H1 (cell line): ENCODE data around the gene SHMT2. TPM values are rescaled to one million over a fixed set of nuclear protein-coding genes. Genes with fewer than 3 reads are reported as not detected.

Experiments
- CTCF ChIA-PET: fragments of 300-600 bp; sonication (Branson Sonifier 250); formaldehyde crosslinking; loops from one replicate; lab custom pipeline; 2021; ENCODE audit not compliant: partially characterized antibody; lab: Charles Lee
- POLR2A ChIA-PET: fragments of 300-600 bp; sonication (Branson Sonifier 250); formaldehyde crosslinking; loops from one replicate; lab custom pipeline; 2021; ENCODE audit warnings: inconsistent platforms; ENCODE audit not compliant: partially characterized antibody; lab: Charles Lee
- DNase-seq, 2 experiments: peaks; one replicate each; pipeline versions ENCODE4 v3.0.0 to v3.0.0-alpha.2; 2010 to 2022; ENCODE audit warnings: low spot score in 2 of 2, low read depth in 1 of 2, mixed read lengths in 1 of 2
- FAIRE-seq: peaks from 2 replicates; lab custom pipeline; 2011; peaks lifted over from hg19 to GRCh38; lab: Jason Lieb, UNC
- H2AFZ ChIP-seq: 2 replicates; pipeline ENCODE4 v1.8.1; 2012; ENCODE audit warnings: low read length, inconsistent platforms
- H2AK5ac ChIP-seq: 2 replicates; pipeline ENCODE4 v1.6.1; 2013; ENCODE audit warnings: low read depth, low read length
- H2BK120ac ChIP-seq: replicated peaks from 2 replicates; pipeline ENCODE3; 2013; ENCODE audit warnings: low read depth, low read length, inconsistent platforms
- H2BK12ac ChIP-seq: 2 replicates; pipeline ENCODE4 v1.6.1; 2013; ENCODE audit warnings: low read depth, low read length
- H2BK15ac ChIP-seq: 2 replicates; pipeline ENCODE4 v1.6.1; 2013; ENCODE audit warnings: low read length
- H2BK20ac ChIP-seq: 2 replicates; pipeline ENCODE4 v1.6.1; 2013; ENCODE audit warnings: low read length
- H2BK5ac ChIP-seq: 2 replicates; pipeline ENCODE4 v1.6.1; 2013; ENCODE audit warnings: low read depth, low read length
- H3K14ac ChIP-seq: 2 replicates; pipeline ENCODE4 v1.6.1; 2013; ENCODE audit warnings: inconsistent platforms; ENCODE audit not compliant: insufficient read length
- H3K18ac ChIP-seq: 2 replicates; pipeline ENCODE4 v1.6.1; 2013; ENCODE audit warnings: low read length; ENCODE audit errors: extremely low read depth
- H3K23ac ChIP-seq: 2 replicates; pipeline ENCODE4 v1.6.1; 2013; ENCODE audit warnings: inconsistent platforms; ENCODE audit not compliant: insufficient read length
- H3K23me2 ChIP-seq: 2 replicates; pipeline ENCODE4 v1.6.1; 2013; ENCODE audit warnings: low read depth, low read length
- H3K27ac ChIP-seq: 2 replicates; pipeline ENCODE4 v1.6.1; 2011; ENCODE audit warnings: low read depth, low read length, inconsistent platforms
- H3K27me3 ChIP-seq, 4 experiments: replicated peaks in 1 of 4; 1 replicate in 1 of 4; 2 replicates in 3 of 4; pipeline versions ENCODE4 v1.6.1 to v1.8.1; 2011 to 2013; ENCODE audit warnings: low read length in 3 of 4, mild to moderate bottlenecking in 3 of 4, inconsistent platforms in 2 of 4, mixed read lengths in 2 of 4, moderate library complexity in 1 of 4; ENCODE audit not compliant: control insufficient read depth in 3 of 4, insufficient read depth in 3 of 4; ENCODE audit errors: extremely low read depth in 1 of 4
- H3K36me3 ChIP-seq, 4 experiments: 2 replicates each; pipeline versions ENCODE4 v1.6.1 to v1.8.1; 2011 to 2013; ENCODE audit warnings: mild to moderate bottlenecking in 4 of 4, low read length in 3 of 4, moderate library complexity in 2 of 4, control low read depth in 1 of 4, inconsistent platforms in 1 of 4; ENCODE audit not compliant: insufficient read depth in 4 of 4, control insufficient read depth in 2 of 4
- H3K4ac ChIP-seq: replicated peaks from 2 replicates; pipeline ENCODE3; 2013; ENCODE audit warnings: low read length, low read depth, mixed read lengths, inconsistent platforms; ENCODE audit not compliant: insufficient read length
- H3K4me1 ChIP-seq, 4 experiments: replicated peaks in 1 of 4; 1 replicate in 1 of 4; 2 replicates in 3 of 4; pipeline versions ENCODE4 v1.6.1 to v1.8.1; 2011 to 2013; ENCODE audit warnings: low read length in 3 of 4, inconsistent platforms in 2 of 4, mixed read lengths in 1 of 4; ENCODE audit not compliant: insufficient read depth in 4 of 4, control insufficient read depth in 3 of 4
- H3K4me2 ChIP-seq, 2 experiments: 2 replicates each; pipeline versions ENCODE4 v1.6.1 to v1.8.1; 2011 to 2013; ENCODE audit warnings: low read depth in 2 of 2, low read length in 2 of 2, control low read depth in 1 of 2, inconsistent platforms in 1 of 2, mild to moderate bottlenecking in 1 of 2; ENCODE audit not compliant: insufficient read depth in 1 of 2
- H3K4me3 ChIP-seq, 4 experiments: fragments of 200-600, 300-600 bp in 1 of 4; sonication (generic), shearing (Covaris generic), sonication (Bioruptor Twin) in 1 of 4; 2 replicates each; pipeline versions ENCODE4 v1.5.1 to v1.8.1; 2011 to 2016; ENCODE audit warnings: low read length in 4 of 4, low read depth in 3 of 4, control low read depth in 2 of 4, inconsistent platforms in 2 of 4, mild to moderate bottlenecking in 2 of 4, mixed read lengths in 1 of 4, moderate library complexity in 1 of 4; ENCODE audit not compliant: insufficient read depth in 2 of 4; ENCODE audit errors: extremely low read depth in 1 of 4
- H3K56ac ChIP-seq: replicated peaks from 2 replicates; pipeline ENCODE3; 2013; ENCODE audit warnings: low read depth, mild to moderate bottlenecking, mixed read lengths, low read length, inconsistent platforms; ENCODE audit not compliant: insufficient read length
- H3K79me1 ChIP-seq: 2 replicates; pipeline ENCODE4 v1.6.1; 2013; ENCODE audit warnings: low read depth, low read length, control low read depth
- H3K79me2 ChIP-seq, 2 experiments: 2 replicates each; pipeline versions ENCODE4 v1.6.1 to v1.8.1; 2012 to 2013; ENCODE audit warnings: low read length in 2 of 2, mild to moderate bottlenecking in 2 of 2, inconsistent platforms in 1 of 2; ENCODE audit not compliant: insufficient read depth in 2 of 2, control insufficient read depth in 1 of 2
- H3K9ac ChIP-seq, 4 experiments: replicated peaks in 1 of 4; 1 replicate in 1 of 4; 2 replicates in 3 of 4; pipeline versions ENCODE4 v1.6.1 to v1.8.1; 2011 to 2013; ENCODE audit warnings: low read depth in 3 of 4, low read length in 3 of 4, control low read depth in 2 of 4, mild to moderate bottlenecking in 2 of 4, moderate library complexity in 2 of 4, inconsistent platforms in 1 of 4; ENCODE audit errors: extremely low read depth in 1 of 4
- H3K9me3 ChIP-seq, 2 experiments: 2 replicates each; pipeline versions ENCODE4 v1.6.1 to v1.8.1; 2012 to 2013; ENCODE audit warnings: mild to moderate bottlenecking in 2 of 2, moderate library complexity in 2 of 2, control low read depth in 1 of 2, inconsistent platforms in 1 of 2, low read depth in 1 of 2, low read length in 1 of 2, mixed read lengths in 1 of 2; ENCODE audit not compliant: insufficient read depth in 2 of 2
- H4K20me1 ChIP-seq, 2 experiments: replicated peaks in 1 of 2; 2 replicates each; pipeline versions ENCODE3 to v1.8.1; 2011 to 2013; ENCODE audit warnings: inconsistent platforms in 2 of 2, low read length in 2 of 2, mild to moderate bottlenecking in 1 of 2; ENCODE audit not compliant: insufficient read depth in 2 of 2, control insufficient read depth in 1 of 2
- H4K5ac ChIP-seq: 2 replicates; pipeline ENCODE4 v1.6.1; 2013; ENCODE audit warnings: low read length, low read depth, mixed read lengths, inconsistent platforms; ENCODE audit not compliant: insufficient read length
- H4K8ac ChIP-seq: 2 replicates; pipeline ENCODE4 v1.8.0; 2013; ENCODE audit warnings: mild to moderate bottlenecking, moderate library complexity, low read length, inconsistent platforms; ENCODE audit not compliant: insufficient read depth; ENCODE audit errors: extremely low read depth
- H4K91ac ChIP-seq: replicated peaks from 2 replicates; pipeline ENCODE3; 2013; ENCODE audit warnings: low read length, mixed read lengths, inconsistent platforms; ENCODE audit not compliant: insufficient read length
- BCL11A ChIP-seq, 2 experiments: IDR thresholded peaks; one replicate each; pipeline ENCODE4 v1.6.1; 2011; ENCODE audit warnings: low read depth in 2 of 2, low read length in 2 of 2, mild to moderate bottlenecking in 2 of 2
- POLR2AphosphoS5 ChIP-seq: IDR thresholded peaks from 2 replicates; pipeline ENCODE4 v1.6.1; 2011; ENCODE audit warnings: low read depth, low read length
- WGBS, 2 experiments: shearing (Covaris generic) in 1 of 2; methylation state at CpG; one replicate each; pipeline versions ENCODE4 v1.1.6 to v1.1.7; 2013 to 2015; ENCODE audit warnings: low lambda C conversion rate in 2 of 2, mixed read lengths in 2 of 2, inconsistent platforms in 1 of 2, low coverage in 1 of 2, missing lambda C conversion rate in 1 of 2; ENCODE audit not compliant: insufficient replicate concordance in 2 of 2, insufficient coverage in 1 of 2, insufficient read length in 1 of 2; ENCODE audit errors: extremely low coverage in 1 of 2, missing lambda C conversion rate in 1 of 2; 5-methylcytosine and 5-hydroxymethylcytosine counted together
- polyA plus RNA-seq, 7 experiments: library from polyadenylated mRNA; depleted of rRNA in 3 of 7; stranded (reverse) in 5 of 7; unstranded in 2 of 7; fragments of >200 nt in 5 of 7; fragments of 200-250 nt in 2 of 7; gene quantifications; 1 replicate in 5 of 7; 2 replicates in 1 of 7; 4 replicates in 1 of 7; pipeline versions ENCODE4 v1.2.1 to v1.2.3, GENCODE V29; 2011 to 2013; ENCODE audit warnings: missing spikeins in 2 of 7, mixed read lengths in 2 of 7
- total RNA-seq: library from RNA; stranded (reverse); fragmentation: NEBNext Ultra II Directional; extraction: Animal tissue kit (Norgen Biotek cat#: 25700); gene quantifications from 2 replicates; pipeline ENCODE4 v1.2.1, GENCODE V29; 2021

SHMT2 gene
- total and polyA plus RNA-seq, 2 of the 8 experiments (the other 6 are each of a cell fraction or from before 2014, with no cell fraction given), result 274 to 520 TPM

- H3K56ac ChIP-seq, result no peak overlapping the region
- no peak overlapping the region for H2AK5ac ChIP-seq
- TF ChIP-seq POLR2AphosphoS5 (peak; percentile 28; the same call in 1 of the 2 replicates), BCL11A (IDR thresholded peaks at IDR 0.05; ENCODE audit: low read depth in 2 of 2, low read length in 2 of 2) (no peak)
- no peak overlapping the region for H3K23ac ChIP-seq
- H3K23me2 ChIP-seq, result no peaks in the 10 kb centered on the region
- H3K14ac ChIP-seq, result no peak overlapping the region
- H3K18ac ChIP-seq, result no peak overlapping the region
- H3K9ac ChIP-seq, result no peak overlapping the region
- no peak overlapping the region for H3K27ac ChIP-seq
- no peak for FAIRE-seq
- no peaks in the 10 kb centered on the region for H3K9me3 ChIP-seq
- no peak overlapping the region for H2BK12ac ChIP-seq
- no peak overlapping the region for H2BK20ac ChIP-seq
- H3K27me3 ChIP-seq, result no peaks in the 10 kb centered on the region
- no peak overlapping the region for H2AFZ ChIP-seq
- H3K4me2 ChIP-seq, result no peak overlapping the region
- no peaks in the 10 kb centered on the region; the same call in 1 of the 2 replicates for H3K79me1 ChIP-seq
- no peaks in the 10 kb centered on the region for H3K4me1 ChIP-seq
- peaks cover 12 to 17% of the 10 kb centered on the region in 2 experiments for H4K20me1 ChIP-seq
- no peak overlapping the region for H2BK120ac ChIP-seq
- CTCF ChIA-PET, result interaction anchor here (0.7 to 2.3 kb wide), 6 partner anchors 8 to 112 kb away, joined by 3 to 6 read pairs (median 4); no protein-coding TSS in a partner anchor
- H3K36me3 ChIP-seq, result peaks cover 33 to 77% (median 71%) of the 10 kb centered on the region in 4 experiments
- no peak overlapping the region for H3K4ac ChIP-seq
- no peak overlapping the region for H4K5ac ChIP-seq
- no peak overlapping the region for H2BK15ac ChIP-seq
- no peaks in the 10 kb centered on the region for H3K79me2 ChIP-seq
- POLR2A ChIA-PET, result interaction anchor here (0.5 to 7.0 kb wide), 7 partner anchors 8 to 300 kb away, joined by 3 to 53 read pairs (median 5); partner anchors contain the start of gene SHMT2
- no peak for DNase-seq
- H4K91ac ChIP-seq, result no peak overlapping the region
- H4K8ac ChIP-seq, result no peak overlapping the region
- 92% methylated on average over 7 of the region's 7 CpGs; no CpG with 5 or more reads in 1 of the 2 experiments for WGBS, 2 experiments
- H2BK5ac ChIP-seq, result no peak overlapping the region; the same call in 1 of the 2 replicates
- H3K4me3 ChIP-seq, result no peak overlapping the region
These were observed 23.6 kb upstream of the SHMT2 start for GRCh38 chr12:57205931-57206330.
